Stimulated activated CD4-positive, alpha-beta T cell treated with anti-CD3 and anti-CD28 coated beads, Interleukin-15, amount 100 ng/mL, for 48 hours (primary cell): ENCODE data around the gene C11orf52.
"Not testable (repeated sequence)": the region's sequence is repeated elsewhere in the genome, so short reads cannot be mapped to it uniquely, and the experiment has no call there.

Experiments
- DNase-seq, 2 donors: peaks; one replicate each; pipeline ENCODE4 v3.0.0-alpha.2; 2020; ENCODE audit warnings: low read depth in 2 of 2

Gene C11orf52

GRCh38 chr11:111918390-111919256 lies at the start of gene C11orf52:
Gene C11orf52 (plus strand): TSS chr11:111918913. CDS start chr11:111918973, 60 bp downstream.
- no peak for DNase-seq

GRCh38 chr11:111870113-111870512 lies 48.6 kb upstream of the C11orf52 start:
- no peak for DNase-seq

DNA sequence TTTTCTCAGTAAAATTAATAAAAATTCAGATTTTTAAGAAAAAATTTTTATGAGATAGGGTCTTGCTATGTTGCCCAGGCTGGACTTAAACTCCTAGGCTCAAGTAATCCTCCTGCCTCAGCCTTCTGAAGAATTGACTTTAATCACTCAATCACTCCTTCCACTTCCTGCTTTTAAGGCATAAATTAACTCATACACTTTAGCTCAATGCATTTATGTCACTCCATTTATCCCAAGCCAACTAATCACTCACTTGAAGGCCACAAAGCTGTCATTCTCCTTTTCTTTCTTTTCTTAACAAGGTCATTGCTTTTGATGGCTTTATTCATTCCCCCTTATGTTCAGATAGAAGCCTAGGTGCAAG lies 48.2 kb upstream of the C11orf52 start:
- DNase-seq = no peak

- peak; percentile 69 to 82 for DNase-seq
Observed at GRCh38 chr11:111870886-111871692, 47.6 kb upstream of the C11orf52 start, which contains the start of gene ALG9. Gene ALG9 (minus strand): TSS chr11:111871581. CDS start chr11:111871482, 99 bp downstream.

DNA sequence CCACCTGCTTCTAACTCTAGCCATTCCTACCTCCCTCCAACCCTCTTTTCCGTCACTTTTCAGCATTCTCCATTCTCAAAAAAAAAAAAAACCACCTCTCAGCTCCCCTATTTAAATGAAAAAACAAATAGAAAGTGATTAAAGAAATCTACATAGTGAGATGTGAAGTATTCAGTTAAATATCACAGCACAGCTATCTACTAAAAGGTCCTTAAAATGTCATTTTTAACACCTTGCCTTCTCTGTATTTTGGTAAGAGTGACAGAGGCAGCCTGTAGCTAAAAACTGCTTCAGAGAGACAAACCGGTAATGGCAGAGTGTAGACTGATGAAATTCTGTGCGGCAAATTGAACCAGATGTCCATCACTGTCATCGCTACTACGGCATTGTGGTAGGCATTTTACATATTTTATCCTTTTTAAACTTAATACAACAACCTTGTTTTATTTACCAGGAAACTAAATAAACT lies 47.0 kb upstream of the C11orf52 start:
- no peak for DNase-seq

DNA sequence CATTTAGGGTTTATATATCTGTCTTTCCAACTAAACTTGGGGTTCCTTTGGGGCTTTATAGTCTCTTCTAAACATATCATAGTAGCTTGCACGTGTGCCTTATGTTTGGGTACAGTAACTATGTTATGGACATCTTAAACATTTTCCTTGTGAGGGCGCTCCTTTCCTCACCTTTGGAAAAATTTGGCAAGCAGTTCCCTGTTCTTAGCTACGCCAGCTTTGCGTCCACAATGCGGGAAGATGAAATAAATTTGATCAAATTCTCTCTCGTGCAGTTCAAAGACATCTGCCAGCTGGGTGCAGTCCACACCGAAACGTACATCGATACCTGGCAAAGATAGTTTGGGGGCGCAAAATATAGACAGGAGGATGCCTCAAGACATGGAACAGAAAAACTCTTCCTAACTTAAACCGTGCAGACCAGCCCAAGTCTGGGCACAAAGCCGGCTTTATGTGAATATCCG lies 40.3 kb upstream of the C11orf52 start:
- DNase-seq = no peak

DNA sequence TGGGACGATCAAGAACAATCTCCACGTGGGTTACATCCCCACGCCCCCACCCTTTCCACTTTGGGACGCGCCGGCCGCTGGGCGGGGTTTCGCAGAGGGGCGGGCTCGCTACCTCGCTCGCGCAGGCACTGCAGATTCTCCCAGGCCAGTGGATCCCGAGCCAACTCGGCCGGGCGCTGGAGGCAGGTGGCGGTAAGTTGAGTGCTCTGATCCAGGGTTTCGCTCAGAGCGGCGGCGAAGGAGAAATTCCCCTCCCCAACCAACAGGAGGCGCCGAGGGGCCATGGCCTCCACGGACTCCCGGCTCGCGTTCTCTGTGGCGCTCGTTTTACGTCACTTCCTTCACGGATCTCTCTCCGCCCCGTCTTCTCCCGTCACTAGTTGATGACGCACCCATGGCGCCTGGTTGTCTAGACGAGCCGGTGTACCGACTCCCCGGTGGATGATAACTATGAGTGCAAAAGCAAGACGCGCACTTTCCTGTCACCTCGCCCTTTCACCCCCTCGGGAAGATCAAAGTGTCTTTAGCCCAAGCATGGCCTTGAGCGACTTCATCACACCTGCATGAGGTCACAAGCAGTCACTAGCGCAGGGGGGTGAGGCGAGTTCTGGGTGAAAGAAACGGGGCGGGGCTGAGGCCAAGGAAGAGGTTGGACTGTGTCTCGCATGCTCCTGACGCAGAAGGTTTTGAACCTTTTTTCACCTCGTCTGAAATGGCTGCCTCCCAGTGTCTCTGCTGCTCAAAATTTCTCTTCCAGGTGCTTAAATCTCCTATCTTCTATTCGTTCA lies 39.7 kb upstream of the C11orf52 start, which contains the start of the genes CFAP68 and FDXACB1:
TSS of gene CFAP68 (plus strand) at position 693 of the 788 bp plus-strand sequence. CDS start at position 713, 20 bp downstream.
TSS of gene FDXACB1 (minus strand) at position 317 of the 788 bp plus-strand sequence. CDS start at position 284, 33 bp downstream.
- peak; percentile 93 to 94 for DNase-seq

DNA sequence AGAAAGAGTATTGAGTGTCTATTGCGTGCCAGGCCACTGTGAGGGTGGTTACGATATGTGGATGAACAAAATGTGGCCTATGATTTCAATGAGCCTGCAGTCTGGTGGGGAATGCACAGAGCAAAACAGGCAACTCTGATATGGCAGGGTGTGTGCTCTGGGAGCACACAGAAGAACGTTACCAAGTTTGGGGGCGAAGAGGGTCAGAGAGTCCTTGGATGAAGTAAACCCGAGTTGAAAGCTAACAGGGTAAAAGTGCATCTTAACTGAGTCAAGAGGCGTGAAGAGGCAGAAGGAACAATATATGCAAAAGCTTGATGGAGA lies 39.1 kb upstream of the C11orf52 start:
- no peak for DNase-seq

DNA sequence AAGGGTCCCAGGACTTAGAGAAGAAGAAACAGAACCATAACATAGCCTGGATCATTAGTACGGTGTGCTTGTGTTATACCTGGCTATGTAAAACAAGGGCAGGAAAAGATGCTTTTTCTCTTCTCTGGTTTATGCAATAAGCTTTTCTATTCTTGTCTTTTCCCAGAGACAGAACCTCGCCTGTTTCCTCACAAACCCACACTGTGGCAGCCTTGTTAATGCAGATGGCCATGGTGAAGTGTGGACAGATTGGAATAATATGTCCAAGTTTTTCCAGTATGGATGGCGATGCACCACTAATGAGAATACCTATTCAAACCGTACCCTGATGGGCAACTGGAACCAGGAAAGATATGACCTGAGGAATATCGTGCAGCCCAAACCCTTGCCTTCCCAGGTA lies 36.5 kb upstream of the C11orf52 start:
- DNase-seq = no peak

- DNase-seq = not testable (repeated sequence)
Observed at GRCh38 chr11:111885053-111885452, 33.7 kb upstream of the C11orf52 start.

- no peak for DNase-seq
Observed at GRCh38 chr11:111886032-111886431, 32.7 kb upstream of the C11orf52 start.

DNA sequence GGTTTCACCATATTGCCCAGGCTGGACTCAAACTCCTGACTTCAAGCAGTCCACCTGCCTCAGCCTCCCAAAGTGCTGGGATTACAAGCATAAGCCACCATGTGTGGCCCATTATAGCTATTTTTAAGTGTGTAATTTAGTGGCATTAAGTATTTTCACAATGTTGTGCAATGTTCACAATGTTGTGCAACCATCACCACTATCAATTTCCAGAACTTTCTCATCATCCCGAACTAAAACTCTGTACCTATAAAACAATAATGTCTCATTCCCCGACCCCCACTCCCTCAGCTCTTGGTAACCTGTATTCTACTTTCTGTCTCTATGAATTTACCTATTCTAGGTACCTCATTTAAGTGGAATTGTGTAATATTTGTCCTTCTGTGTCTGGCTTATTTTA lies 31.9 kb upstream of the C11orf52 start:
- no peak for DNase-seq

DNA sequence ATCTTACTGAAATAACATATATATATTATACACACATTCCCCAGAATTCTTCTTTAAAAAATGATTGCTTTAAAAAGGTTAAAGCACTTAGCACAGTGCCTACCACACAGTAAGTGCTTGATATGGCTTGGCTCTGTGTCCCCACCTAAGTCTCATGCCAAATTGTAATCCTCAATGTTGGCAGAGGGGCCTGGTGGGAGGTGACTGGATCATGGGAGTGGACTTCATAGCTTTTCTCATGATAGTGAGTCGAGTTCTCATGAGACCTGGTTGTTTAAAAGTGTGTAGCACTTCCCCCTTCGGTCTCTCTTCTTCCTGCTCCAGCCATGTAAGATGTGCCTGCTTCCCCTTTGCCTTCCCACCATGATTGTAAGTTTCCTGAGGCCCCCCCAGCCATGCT lies 13.3 kb upstream of the C11orf52 start:
- no peak for DNase-seq

DNA sequence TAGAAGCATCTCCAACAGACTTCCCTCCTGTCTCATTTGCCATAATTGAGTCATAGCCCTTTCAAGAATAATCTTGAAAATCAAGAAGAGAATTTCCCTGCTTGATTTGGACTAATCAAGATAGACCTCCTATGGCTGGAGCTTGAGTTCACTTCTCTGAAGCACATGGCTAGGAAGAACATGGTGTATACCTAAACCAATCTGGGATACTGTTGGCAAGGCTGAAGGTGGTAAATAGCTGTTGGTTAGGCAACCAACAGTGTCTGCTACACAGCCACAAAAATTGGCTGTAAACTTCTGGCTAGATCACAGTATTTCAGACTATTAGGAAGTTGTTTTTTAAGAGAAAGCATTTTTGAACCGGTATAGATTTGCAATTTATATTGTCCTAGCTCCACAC lies 12.0 kb upstream of the C11orf52 start:
- DNase-seq = no peak

DNA sequence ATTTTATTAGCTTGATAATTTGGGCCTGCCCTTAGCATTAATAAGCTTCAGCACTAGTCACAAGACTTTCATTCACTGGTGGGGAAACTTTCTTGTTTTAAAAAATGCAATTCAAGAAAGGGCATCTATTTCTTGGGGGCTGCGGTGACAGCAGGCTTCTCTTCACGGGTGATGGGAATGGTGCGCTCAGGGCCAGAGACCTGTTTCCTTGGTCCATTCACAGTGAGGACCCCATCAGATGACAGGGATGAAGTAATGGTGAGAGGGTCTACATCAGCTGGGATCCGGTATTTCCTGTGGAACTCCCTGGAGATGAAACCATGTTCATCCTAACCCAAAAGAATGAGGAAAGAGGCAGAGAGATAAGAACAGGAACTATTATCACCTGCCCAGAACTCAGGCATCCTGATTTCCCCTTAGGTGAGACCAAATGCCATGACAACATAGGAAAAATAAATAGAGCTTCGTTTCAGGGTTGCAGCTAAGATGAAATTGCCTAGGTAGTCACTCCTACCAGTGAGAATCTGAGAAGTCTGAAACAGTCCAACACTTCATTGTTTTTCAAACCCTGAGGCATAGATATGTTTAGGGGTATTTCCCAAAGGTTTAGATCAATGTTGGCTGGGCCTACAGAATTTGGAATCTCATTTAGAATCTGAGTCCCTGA lies 9.9 kb upstream of the C11orf52 start:
- DNase-seq = no peak

- DNase-seq = no peak
Observed at GRCh38 chr11:111909378-111909777, 9.3 kb upstream of the C11orf52 start.

DNA sequence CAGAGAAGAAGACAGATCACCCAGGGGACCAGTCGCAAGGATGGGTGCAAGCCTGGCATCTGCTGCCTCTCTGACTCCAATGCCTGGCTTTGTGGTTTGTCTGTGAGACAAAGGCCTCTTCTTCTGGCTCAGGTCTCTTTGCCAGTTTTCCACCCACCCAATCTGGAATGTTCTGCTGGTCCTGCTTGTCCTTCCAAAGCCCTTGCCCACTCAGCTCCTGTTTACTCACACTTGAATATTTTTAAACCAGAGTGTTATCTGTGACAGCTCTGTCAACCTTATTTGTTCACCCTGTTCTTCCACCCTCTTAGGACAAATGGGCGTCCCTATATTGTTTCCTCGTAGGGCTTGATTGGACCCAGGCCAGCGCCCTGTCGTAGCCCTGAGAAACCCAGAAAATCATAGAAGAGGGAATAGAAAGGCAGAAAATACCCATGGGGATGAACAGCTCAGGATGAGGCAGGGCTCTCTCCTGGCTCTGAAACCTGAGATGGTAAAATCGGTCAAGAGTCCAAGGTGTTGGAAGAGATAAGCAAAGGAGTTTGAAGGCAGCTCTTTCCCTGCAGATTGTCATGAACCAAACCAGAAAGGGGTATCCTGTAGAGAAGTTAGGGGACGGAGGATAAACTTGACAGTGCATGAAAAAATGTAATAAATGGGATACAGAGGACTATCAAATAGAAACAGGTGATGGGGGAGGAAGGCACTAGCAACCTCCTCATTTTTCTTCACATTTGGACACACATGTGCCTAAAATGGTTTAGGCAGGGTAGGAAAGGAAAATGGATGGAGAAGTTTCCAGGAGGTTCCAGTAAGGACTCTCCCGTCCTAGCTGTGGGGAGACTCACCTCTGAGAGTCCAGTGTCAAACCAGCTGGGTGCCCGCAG lies 7.8 kb upstream of the C11orf52 start:
- no peak for DNase-seq

DNA sequence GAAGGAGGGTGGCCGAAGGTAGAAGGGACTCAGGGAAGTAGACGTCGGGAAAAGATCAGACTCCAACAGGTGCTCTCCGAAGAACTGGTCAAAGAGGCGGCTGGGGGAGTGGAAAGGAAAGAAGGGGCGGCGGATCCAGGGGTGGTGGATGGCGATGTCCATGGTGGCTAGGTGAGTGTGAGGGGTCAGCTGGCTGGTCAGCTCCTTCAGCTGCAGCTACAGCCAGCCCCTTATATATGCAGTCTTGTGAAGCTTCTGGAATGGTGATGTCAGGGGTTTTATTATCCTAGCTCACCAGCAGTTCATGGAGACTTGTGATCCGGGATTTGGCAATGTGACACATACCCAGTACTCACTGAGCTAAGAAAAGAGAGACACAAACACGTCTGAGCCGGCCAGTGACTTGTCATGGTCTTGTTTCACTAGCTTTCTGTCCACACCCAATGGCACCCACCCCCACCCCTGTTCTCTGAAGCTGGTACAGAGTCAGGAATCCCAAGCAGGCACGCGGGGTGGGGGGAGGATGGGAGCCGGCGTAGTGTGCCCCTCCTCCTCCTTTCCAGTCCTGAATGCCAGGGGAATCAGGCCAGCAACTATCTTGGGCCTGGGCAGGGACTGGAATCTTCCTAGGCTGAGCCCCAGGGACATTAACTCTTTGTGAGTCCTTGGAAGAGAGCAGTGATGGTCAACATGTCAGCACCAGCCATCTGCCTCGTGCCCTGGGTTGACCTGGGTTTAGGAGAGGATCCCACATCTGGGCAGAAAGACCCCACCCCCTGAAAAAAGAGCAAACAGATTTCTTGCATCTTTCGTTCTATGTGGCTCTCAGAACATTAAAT lies 6.9 kb upstream of the C11orf52 start, which contains the start of gene CRYAB:
TSS of gene CRYAB (minus strand) at position 208 of the 839 bp plus-strand sequence. CDS start at position 162, 46 bp downstream.
- no peak for DNase-seq

DNA sequence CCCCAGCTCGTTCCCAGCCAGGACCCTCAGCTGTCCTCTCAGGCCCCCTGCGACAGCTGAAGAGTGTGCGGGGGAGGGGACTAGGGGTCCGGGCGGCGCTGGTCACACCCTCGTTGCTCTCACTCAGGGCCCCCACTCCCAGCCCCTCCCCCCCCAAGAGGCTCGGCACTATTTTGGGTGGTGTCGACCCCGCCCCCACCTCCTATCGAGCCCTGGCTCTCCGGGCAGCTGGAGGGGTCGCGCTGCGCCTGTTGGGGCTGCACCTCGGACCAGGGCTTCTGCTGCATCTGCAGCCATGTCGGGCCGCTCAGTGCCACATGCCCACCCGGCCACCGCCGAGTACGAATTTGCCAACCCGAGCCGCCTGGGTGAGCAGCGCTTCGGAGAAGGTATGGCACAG lies 6.2 kb upstream of the C11orf52 start, which contains the start of gene HSPB2:
TSS of gene HSPB2 (plus strand) at position 200 of the 400 bp plus-strand sequence. CDS start at position 296, 96 bp downstream.
- DNase-seq = no peak
